SK-N-SH treated with all-trans-retinoic acid at 6 μM for 48 hours (cell line): Measurements from ENCODE around the gene CRYBB2.
A peak's percentile ranks its signal among the peaks of the same experiment; 100 is the strongest.
"Not testable (repeated sequence)": the region's sequence is repeated elsewhere in the genome, so short reads cannot be mapped to it uniquely, and the experiment has no call there.

Source experiments
- ATAC-seq: fragments of 200-7000 bp; cut with Tn5 transposase; 3 replicates; pipeline ENCODE4 v1.9.1; 2020; ENCODE audit warnings: mild to moderate bottlenecking, moderate library complexity
- BACH2 ChIP-seq: fragments of 250-450 bp; sonication (Bioruptor Pico); IDR thresholded peaks from 2 replicates; pipeline ENCODE4 v1.9.0; 2021; ENCODE audit warnings: mild to moderate bottlenecking, borderline replicate concordance
- CREB5 ChIP-seq: fragments of 250-450 bp; sonication (Bioruptor Pico); IDR thresholded peaks from 2 replicates; pipeline ENCODE4 v1.5.1; 2020; ENCODE audit warnings: low read depth, mild to moderate bottlenecking, moderate library complexity
- CSDC2 ChIP-seq: fragments of 250-450 bp; sonication (Bioruptor Pico); IDR thresholded peaks from 2 replicates; pipeline ENCODE4 v1.5.0; 2020; ENCODE audit warnings: mild to moderate bottlenecking, moderate library complexity
- ESRRG ChIP-seq: fragments of 250-450 bp; sonication (Bioruptor Pico); IDR thresholded peaks from 2 replicates; pipeline ENCODE4 v1.6.1; 2021; ENCODE audit warnings: mild to moderate bottlenecking
- GLIS3 ChIP-seq: fragments of 250-450 bp; sonication (Bioruptor Pico); IDR thresholded peaks from 2 replicates; pipeline ENCODE4 v1.5.0; 2020; ENCODE audit warnings: mild to moderate bottlenecking, moderate library complexity
- ISL1 ChIP-seq: fragments of 250-450 bp; sonication (Bioruptor Pico); IDR thresholded peaks from 2 replicates; pipeline ENCODE4 v2.1.2; 2022; ENCODE audit warnings: mild to moderate bottlenecking, moderate library complexity
- PPARA ChIP-seq: fragments of 250-450 bp; sonication (Bioruptor Pico); IDR thresholded peaks from 2 replicates; pipeline ENCODE4 v1.5.0; 2020; ENCODE audit warnings: mild to moderate bottlenecking, borderline replicate concordance
- RARB ChIP-seq: fragments of 250-450 bp; sonication (Bioruptor Pico); IDR thresholded peaks from 2 replicates; pipeline ENCODE4 v1.8.0; 2021; ENCODE audit warnings: mild to moderate bottlenecking, moderate library complexity
- SNAI2 ChIP-seq: fragments of 250-450 bp; sonication (Bioruptor Pico); IDR thresholded peaks from 2 replicates; pipeline ENCODE4 v1.5.0; 2020; ENCODE audit warnings: mild to moderate bottlenecking, moderate library complexity
- TCF4 ChIP-seq: fragments of 250-450 bp; sonication (Bioruptor Pico); IDR thresholded peaks from 2 replicates; pipeline ENCODE4 v1.8.0; 2021; ENCODE audit warnings: mild to moderate bottlenecking, moderate library complexity, borderline replicate concordance
- TOX ChIP-seq: fragments of 250-450 bp; sonication (Bioruptor Pico); IDR thresholded peaks from 2 replicates; pipeline ENCODE4 v1.8.0; 2021; ENCODE audit warnings: mild to moderate bottlenecking, moderate library complexity, borderline replicate concordance
- ZC3H10 ChIP-seq: fragments of 250-450 bp; sonication (Bioruptor Pico); IDR thresholded peaks from 2 replicates; pipeline ENCODE4 v1.5.1; 2021; ENCODE audit warnings: mild to moderate bottlenecking, moderate library complexity
- ZFP3 ChIP-seq: fragments of 250-450 bp; sonication (Bioruptor Pico); IDR thresholded peaks from 2 replicates; pipeline ENCODE4 v1.5.0; 2020; ENCODE audit warnings: mild to moderate bottlenecking, moderate library complexity
- ZFP30 ChIP-seq: fragments of 450-650 bp; formaldehyde crosslinking; IDR thresholded peaks from 2 replicates; pipeline ENCODE4 v1.5.0; 2022; ENCODE audit warnings: mild to moderate bottlenecking, moderate library complexity
- ZNF565 ChIP-seq: fragments of 450-650 bp; formaldehyde crosslinking; conservative IDR thresholded peaks from 2 replicates; pipeline ENCODE4 v1.5.0; 2020; ENCODE audit warnings: low read depth, mild to moderate bottlenecking, moderate library complexity
- ZNF70 ChIP-seq: fragments of 450-650 bp; formaldehyde crosslinking; IDR thresholded peaks from 2 replicates; pipeline ENCODE4 v1.5.0; 2020; ENCODE audit warnings: mild to moderate bottlenecking, moderate library complexity
- ZNF8 ChIP-seq: fragments of 450-650 bp; formaldehyde crosslinking; IDR thresholded peaks from 2 replicates; pipeline ENCODE4 v1.5.0; 2020; ENCODE audit warnings: mild to moderate bottlenecking, moderate library complexity
- TF ChIP-seq, protein P1 (sequence below): fragments of 250-450 bp; sonication (Bioruptor Pico); IDR thresholded peaks from 2 replicates; pipeline ENCODE4 v1.5.0; 2020; ENCODE audit warnings: mild to moderate bottlenecking, moderate library complexity
- TF ChIP-seq, protein P2 (sequence below): fragments of 250-450 bp; sonication (Bioruptor Pico); IDR thresholded peaks from 2 replicates; pipeline ENCODE4 v1.5.1; 2021; ENCODE audit warnings: mild to moderate bottlenecking, moderate library complexity
- TF ChIP-seq, protein P3 (sequence below): fragments of 250-450 bp; sonication (Bioruptor Pico); IDR thresholded peaks from 2 replicates; pipeline ENCODE4 v1.8.0; 2021; ENCODE audit warnings: low read depth, mild to moderate bottlenecking, moderate library complexity, borderline replicate concordance

Gene CRYBB2

GRCh38 chr22:25201557-25202273, 17.7 kb upstream of the CRYBB2 start:
- no peak for ATAC-seq
- TF ChIP-seq BACH2 (no peak), ISL1 (CRISPR knock-in tag) (no peak), SNAI2 (CRISPR knock-in tag) (no peak), PPARA (no peak)
- TF ChIP-seq, protein P1, sequence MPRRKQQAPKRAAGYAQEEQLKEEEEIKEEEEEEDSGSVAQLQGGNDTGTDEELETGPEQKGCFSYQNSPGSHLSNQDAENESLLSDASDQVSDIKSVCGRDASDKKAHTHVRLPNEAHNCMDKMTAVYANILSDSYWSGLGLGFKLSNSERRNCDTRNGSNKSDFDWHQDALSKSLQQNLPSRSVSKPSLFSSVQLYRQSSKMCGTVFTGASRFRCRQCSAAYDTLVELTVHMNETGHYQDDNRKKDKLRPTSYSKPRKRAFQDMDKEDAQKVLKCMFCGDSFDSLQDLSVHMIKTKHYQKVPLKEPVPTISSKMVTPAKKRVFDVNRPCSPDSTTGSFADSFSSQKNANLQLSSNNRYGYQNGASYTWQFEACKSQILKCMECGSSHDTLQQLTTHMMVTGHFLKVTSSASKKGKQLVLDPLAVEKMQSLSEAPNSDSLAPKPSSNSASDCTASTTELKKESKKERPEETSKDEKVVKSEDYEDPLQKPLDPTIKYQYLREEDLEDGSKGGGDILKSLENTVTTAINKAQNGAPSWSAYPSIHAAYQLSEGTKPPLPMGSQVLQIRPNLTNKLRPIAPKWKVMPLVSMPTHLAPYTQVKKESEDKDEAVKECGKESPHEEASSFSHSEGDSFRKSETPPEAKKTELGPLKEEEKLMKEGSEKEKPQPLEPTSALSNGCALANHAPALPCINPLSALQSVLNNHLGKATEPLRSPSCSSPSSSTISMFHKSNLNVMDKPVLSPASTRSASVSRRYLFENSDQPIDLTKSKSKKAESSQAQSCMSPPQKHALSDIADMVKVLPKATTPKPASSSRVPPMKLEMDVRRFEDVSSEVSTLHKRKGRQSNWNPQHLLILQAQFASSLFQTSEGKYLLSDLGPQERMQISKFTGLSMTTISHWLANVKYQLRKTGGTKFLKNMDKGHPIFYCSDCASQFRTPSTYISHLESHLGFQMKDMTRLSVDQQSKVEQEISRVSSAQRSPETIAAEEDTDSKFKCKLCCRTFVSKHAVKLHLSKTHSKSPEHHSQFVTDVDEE (CRISPR knock-in tag), result no peak
- TF ChIP-seq, all 23 proteins: peak for 0

GRCh38 chr22:25202290-25202921, 17.0 kb upstream of the CRYBB2 start:
- peak; percentile 91 for ATAC-seq
- TF ChIP-seq CREB5 (CRISPR knock-in tag), result no peak
- no peak for TF ChIP-seq TCF4 (CRISPR knock-in tag)
- TF ChIP-seq ZC3H10 (CRISPR knock-in tag), result no peak
- TF ChIP-seq ZFP3 (CRISPR knock-in tag), result no peak
- TF ChIP-seq PPARA, result no peak
- TF ChIP-seq, protein P2, sequence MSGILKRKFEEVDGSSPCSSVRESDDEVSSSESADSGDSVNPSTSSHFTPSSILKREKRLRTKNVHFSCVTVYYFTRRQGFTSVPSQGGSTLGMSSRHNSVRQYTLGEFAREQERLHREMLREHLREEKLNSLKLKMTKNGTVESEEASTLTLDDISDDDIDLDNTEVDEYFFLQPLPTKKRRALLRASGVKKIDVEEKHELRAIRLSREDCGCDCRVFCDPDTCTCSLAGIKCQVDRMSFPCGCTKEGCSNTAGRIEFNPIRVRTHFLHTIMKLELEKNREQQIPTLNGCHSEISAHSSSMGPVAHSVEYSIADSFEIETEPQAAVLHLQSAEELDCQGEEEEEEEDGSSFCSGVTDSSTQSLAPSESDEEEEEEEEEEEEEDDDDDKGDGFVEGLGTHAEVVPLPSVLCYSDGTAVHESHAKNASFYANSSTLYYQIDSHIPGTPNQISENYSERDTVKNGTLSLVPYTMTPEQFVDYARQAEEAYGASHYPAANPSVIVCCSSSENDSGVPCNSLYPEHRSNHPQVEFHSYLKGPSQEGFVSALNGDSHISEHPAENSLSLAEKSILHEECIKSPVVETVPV (CRISPR knock-in tag), result no peak
- no peak for TF ChIP-seq ZFP30 (CRISPR knock-in tag)
- no peak for TF ChIP-seq BACH2
- TF ChIP-seq ESRRG (CRISPR knock-in tag), result no peak
- no peak for TF ChIP-seq ZNF565 (CRISPR knock-in tag)
- no peak for TF ChIP-seq ZNF70 (CRISPR knock-in tag)
- TF ChIP-seq RARB (CRISPR knock-in tag), result no peak
- TF ChIP-seq SNAI2 (CRISPR knock-in tag), result no peak
- no peak for TF ChIP-seq GLIS3 (CRISPR knock-in tag)
- TF ChIP-seq ZNF8 (CRISPR knock-in tag), result no peak
- no peak for TF ChIP-seq TOX (CRISPR knock-in tag)
- TF ChIP-seq, protein P3, sequence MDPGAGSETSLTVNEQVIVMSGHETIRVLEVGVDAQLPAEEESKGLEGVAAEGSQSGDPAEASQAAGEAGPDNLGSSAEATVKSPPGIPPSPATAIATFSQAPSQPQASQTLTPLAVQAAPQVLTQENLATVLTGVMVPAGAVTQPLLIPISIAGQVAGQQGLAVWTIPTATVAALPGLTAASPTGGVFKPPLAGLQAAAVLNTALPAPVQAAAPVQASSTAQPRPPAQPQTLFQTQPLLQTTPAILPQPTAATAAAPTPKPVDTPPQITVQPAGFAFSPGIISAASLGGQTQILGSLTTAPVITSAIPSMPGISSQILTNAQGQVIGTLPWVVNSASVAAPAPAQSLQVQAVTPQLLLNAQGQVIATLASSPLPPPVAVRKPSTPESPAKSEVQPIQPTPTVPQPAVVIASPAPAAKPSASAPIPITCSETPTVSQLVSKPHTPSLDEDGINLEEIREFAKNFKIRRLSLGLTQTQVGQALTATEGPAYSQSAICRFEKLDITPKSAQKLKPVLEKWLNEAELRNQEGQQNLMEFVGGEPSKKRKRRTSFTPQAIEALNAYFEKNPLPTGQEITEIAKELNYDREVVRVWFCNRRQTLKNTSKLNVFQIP (CRISPR knock-in tag), result no peak
- TF ChIP-seq CSDC2 (CRISPR knock-in tag), result no peak

- TF ChIP-seq RARB (CRISPR knock-in tag), result no peak
- ATAC-seq, result no peak
Observed at GRCh38 chr22:25203082-25203481, 16.4 kb upstream of the CRYBB2 start.

GRCh38 chr22:25204547-25204946, 14.9 kb upstream of the CRYBB2 start:
- ATAC-seq, result not testable (repeated sequence)

DNA sequence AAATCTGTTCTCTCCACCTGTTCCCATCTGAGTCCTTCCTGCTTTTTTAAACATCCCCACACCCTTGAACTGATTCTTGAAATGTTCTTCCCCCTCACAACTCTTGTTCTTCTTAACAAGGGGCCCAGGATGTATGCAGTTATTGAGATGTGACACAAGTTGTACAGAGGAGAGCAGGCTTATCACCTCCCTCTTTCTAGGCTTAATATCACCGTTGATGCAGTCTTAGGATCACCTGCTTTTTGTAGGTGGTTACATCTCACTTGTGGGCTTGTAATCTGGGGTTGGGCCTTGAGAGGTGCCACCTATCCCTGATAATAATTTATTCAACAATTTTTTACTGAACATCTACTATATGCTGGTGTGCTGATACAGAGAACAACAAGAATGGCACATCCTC, 13.6 kb upstream of the CRYBB2 start:
- TF ChIP-seq ZNF70 (CRISPR knock-in tag) (peak; percentile 96), ZNF565 (CRISPR knock-in tag) (no peak)
- ATAC-seq, result no peak
